ENCODE measurements around the gene SH3BP4. TPM values are rescaled to one million over a fixed set of nuclear protein-coding genes. Genes with fewer than 3 reads are reported as not detected.

Gene SH3BP4
- total RNA-seq, 2 donors from 2014 or later: 1.5 to 1.6 TPM

DNA sequence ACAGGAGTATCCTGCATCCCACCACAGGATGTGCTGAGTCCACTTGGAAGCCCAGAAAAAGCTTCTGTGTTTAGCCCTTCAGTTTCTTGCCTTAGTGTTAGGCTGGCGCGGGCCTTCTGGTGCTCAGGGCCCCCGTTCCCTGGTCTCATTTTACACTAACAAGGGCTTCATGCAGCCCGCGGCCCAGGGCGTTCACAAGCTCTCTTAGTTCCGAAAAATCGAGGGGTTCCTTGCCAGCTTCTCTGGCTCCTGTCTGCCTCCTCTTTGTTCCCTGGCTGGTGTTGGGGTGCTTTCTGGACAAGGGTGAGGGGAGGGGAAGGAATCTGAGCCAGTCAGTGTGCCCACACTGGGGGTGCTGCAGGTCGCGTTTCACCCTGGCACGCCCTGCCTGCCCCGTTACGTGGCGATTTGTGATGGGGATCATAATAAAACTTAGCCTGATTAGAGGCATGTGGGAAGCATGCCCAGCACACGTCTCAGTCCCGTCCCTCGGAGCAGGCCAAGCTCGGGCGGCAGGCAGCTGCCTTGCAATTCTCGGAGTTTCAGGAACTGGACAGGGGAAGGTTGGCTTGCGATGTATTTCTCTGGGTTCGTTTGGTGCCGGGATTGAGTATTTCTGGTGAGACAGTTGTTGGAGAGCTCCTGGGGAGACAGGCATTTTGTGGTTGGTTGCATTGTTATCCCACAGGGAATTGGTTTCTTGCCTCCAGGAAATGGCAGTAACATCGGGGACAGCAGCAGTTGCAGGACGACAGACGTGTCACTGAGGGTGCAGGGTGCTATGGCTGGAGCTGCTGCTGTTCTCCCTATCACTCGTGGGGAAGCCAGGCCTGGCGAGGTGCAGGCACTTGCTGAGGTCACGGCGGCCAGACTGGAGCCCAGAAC is 22.9 kb downstream of the SH3BP4 start:
- DNase-seq (no peak), ATAC-seq (replicated peaks in 1 of 2) (no peak)
- no peaks in the 10 kb centered on the region for H3K36me3 Mint-ChIP-seq (ENCODE audit: insufficient read depth in 2 of 2)
- no peak overlapping the region for H3K4me3 Mint-ChIP-seq
- no peaks in the 10 kb centered on the region for H3K4me1 Mint-ChIP-seq (ENCODE audit: low read depth)
- no peak overlapping the region for H3K27ac Mint-ChIP-seq
- H3K27me3 Mint-ChIP-seq (ENCODE audit: low read depth): peaks cover 4% of the 10 kb centered on the region
- H3K9me3 Mint-ChIP-seq: no peaks in the 10 kb centered on the region

DNA sequence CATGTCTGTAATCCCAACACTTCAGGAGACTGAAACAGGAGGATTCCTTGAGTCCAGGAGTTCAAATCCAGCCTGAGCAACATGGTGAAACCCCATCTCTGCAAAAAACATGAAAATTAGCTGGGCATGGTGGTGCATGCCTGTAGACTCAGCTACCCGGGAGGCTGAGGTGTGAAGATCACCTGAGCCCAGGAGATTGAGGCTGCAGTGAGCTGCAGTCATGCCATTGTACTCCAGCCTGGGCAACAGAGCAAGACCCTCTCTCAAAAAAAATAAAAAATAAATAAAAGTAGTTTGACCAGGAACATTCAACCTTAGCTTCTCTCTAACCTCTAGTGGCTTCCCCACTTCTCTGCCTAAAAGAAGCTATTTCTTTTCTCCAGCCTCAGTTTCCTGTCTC is 23.8 kb downstream of the SH3BP4 start:
- Mint-ChIP-seq H3K4me3 (no peak overlapping the region), H3K9me3 (no peaks in the 10 kb centered on the region), H3K27ac (no peak overlapping the region), H3K27me3 (ENCODE audit: low read depth) (no peaks in the 10 kb centered on the region), H3K36me3 (ENCODE audit: insufficient read depth in 2 of 2) (no peaks in the 10 kb centered on the region), H3K4me1 (ENCODE audit: low read depth) (no peaks in the 10 kb centered on the region)
- DNase-seq (no peak), ATAC-seq (replicated peaks in 1 of 2) (no peak)

DNA sequence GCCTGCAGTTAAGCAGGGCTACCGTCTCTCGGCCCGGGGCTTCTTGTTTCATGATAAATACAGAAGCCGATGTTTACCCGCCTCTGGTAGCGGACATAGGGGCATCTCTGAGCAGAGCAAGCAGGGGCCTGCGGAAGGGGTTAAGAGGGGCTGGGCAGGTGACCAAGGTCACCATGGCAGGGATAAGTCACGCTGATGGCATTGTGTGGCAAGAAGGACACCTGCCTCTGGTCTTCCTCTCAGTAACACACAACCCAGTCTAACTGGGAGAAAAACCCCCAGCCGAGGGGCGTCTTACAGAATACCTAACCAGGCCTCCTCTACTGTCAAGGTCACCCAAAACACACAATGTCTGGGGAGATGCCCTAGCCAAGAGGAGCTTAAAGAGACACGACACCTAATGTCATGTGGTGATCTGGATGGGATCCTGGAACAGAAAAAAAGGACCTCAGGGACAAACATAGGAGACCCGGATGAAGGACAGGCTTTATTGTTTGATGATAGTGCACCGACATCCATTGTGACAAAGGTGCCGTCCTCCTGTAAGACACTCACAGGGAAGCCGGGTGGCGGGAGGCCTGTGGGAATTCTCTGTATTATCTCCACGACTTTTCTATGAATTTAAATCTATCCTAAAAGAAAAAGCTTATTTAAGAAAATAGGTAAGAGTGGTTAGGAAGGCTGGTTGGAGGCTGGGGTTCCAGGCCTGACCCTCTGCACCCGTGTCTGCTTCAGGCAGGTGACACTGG is 24.8 kb downstream of the SH3BP4 start:
- Mint-ChIP-seq H3K9me3 (no peaks in the 10 kb centered on the region), H3K27ac (no peak overlapping the region), H3K4me3 (no peak overlapping the region), H3K36me3 (ENCODE audit: insufficient read depth in 2 of 2) (no peaks in the 10 kb centered on the region), H3K4me1 (ENCODE audit: low read depth) (no peaks in the 10 kb centered on the region), H3K27me3 (ENCODE audit: low read depth) (no peaks in the 10 kb centered on the region)
- ATAC-seq (replicated peaks in 1 of 2) (no peak), DNase-seq (no peak)

DNA sequence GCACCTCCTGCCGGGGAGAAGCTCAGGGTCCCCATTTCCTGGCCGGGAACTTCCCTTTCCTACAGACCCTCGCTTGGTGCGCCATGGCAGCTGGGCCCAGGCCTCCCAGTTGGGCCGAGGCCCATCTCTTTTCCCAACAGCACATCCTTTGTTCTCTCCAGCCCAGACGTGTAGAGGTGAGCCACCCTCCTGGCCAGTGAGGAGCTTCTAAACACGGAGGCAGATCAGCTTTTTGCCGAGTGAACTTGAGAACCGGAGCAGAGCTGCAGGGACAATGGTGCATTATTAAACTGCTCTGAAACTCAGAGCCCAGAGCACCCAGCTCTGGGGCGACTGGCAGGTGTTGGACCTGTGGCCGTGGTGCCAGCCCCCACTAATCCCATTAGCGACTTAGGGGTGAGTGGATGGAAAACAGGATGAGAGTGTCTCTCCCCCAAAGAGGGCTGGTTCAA is 25.4 kb downstream of the SH3BP4 start:
- DNase-seq (no peak), ATAC-seq (replicated peaks in 1 of 2) (no peak)
- Mint-ChIP-seq H3K4me1 (ENCODE audit: low read depth) (no peaks in the 10 kb centered on the region), H3K27me3 (ENCODE audit: low read depth) (no peaks in the 10 kb centered on the region), H3K36me3 (ENCODE audit: insufficient read depth in 2 of 2) (no peaks in the 10 kb centered on the region), H3K9me3 (no peaks in the 10 kb centered on the region), H3K4me3 (no peak overlapping the region), H3K27ac (no peak overlapping the region)

DNA sequence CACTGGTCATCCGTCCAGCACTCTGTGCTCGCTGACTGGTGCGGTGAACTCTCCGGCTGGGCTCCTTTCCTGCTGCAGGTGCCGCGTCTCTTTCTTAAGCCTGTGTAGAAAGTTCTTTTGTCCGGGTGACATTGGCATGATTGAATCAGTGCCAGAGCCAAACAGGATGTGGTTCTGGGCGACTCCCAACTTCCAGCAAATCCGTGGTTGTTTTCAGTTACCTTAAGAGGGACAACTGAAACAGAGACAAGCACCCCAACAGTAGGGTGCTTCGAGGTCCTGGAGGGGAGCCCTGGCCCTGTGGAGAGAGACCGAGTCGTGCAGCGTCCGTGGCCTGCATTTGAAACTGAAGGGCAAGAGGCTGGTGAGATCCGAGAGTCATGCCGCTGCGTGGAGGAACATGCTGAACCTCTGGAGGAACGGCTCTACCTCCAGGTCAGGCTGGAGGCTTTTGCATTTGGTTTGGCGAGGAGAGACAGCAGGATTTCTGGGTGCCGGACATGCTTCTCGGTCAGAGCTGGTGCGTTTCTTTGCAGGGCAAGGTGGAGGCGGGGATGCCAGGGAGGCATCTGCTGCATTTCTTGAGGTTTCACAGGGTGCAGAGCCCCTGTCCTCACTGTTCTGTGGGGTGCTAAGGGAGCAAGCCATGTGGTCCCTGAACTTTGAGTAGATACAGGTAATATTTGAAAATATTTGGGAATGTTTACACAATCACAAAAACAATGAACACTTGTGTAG is 26.8 kb downstream of the SH3BP4 start:
- no peak for DNase-seq
- no peaks in the 10 kb centered on the region for H3K9me3 Mint-ChIP-seq
- no peak overlapping the region for H3K4me3 Mint-ChIP-seq
- H3K27me3 Mint-ChIP-seq (ENCODE audit: low read depth): no peaks in the 10 kb centered on the region
- H3K4me1 Mint-ChIP-seq (ENCODE audit: low read depth): no peaks in the 10 kb centered on the region
- no peak for ATAC-seq (replicated peaks in 1 of 2)
- H3K27ac Mint-ChIP-seq: no peak overlapping the region
- H3K36me3 Mint-ChIP-seq (ENCODE audit: insufficient read depth in 2 of 2): no peaks in the 10 kb centered on the region

DNA sequence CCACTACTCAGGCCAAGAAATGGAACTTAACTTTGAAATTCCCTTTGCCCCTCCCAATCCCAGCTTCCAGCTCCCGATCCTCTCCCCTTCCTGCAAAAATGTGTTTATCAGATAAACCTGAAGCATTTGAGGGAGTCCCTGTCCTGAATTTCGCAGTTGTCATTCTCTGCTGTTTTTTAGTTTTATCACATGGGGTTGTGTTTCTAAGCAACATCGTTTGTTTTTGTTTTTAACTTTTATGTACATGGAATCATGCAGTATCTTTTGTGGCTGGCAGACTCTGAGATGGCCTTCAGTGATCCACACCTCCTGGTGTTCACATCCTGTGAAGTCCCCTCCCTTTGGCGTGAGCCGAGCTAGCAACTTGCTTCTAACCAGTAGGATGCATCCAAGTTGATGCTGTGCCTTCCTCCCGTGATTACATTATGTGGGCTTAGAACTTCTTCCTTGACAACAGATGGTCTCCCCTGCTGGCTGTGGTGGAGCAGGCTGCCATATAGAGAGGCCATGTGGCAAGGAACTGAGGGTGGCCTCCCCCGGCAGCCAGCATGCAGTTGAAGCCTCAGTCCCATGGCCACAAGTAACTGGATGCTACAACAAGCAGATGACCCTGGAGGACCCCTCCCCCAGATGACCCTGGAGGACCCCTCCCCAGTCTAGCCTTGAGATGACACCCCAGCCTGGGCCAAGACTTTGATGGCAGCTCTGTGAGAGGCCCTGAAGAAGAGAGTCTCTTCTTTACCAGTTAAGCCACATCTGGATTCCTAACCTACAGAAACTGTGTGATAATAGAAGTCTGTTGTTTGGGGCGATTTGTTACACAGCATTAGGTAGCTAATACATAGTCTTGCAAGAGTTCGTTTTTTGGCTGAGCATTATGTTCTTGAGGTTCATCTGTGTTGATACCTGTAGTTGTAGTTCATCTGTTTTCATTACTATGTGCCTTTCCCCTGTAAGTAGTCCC is 27.7 kb downstream of the SH3BP4 start:
- Mint-ChIP-seq H3K27ac (no peak overlapping the region), H3K9me3 (no peaks in the 10 kb centered on the region), H3K4me1 (ENCODE audit: low read depth) (no peaks in the 10 kb centered on the region), H3K27me3 (ENCODE audit: low read depth) (no peaks in the 10 kb centered on the region), H3K36me3 (ENCODE audit: insufficient read depth in 2 of 2) (no peaks in the 10 kb centered on the region), H3K4me3 (no peak overlapping the region)
- ATAC-seq (replicated peaks in 1 of 2) (no peak), DNase-seq (no peak)

DNA sequence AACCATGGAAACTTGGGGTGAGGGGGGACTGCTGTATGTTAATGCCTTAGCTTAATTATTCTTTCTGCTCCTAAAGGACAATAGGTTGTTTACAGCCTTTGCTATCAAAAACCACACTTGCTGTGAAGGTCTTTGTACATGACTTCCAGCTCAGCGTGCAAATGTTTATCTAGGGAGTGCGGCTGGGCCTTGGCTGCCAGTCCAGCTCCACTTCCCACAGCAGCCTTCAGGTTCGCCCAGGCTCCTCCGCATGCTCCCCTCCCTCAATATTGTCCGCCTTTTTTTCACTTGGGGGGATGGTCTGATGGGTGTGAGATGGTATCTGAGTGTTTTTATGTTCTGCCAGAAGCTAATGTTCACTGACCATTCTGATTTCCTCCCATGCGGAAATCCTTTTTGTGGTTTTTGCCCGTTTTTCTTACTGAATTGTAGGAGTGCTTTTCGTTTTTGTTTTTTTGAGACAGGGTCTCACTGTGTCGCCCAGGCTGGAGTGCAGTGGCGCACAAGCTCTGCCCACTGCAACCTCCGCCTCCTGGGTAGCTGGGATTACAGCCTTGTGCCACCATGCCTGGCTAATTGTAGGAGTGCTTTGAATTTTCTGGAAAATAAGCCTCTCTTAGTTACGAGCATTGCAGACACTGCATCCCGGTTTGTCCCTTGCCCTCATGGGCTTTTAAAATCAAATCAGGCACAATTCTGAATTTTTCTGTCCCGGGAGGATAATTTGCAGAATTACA is 28.8 kb downstream of the SH3BP4 start:
- Mint-ChIP-seq H3K36me3 (ENCODE audit: insufficient read depth in 2 of 2) (no peaks in the 10 kb centered on the region), H3K27me3 (ENCODE audit: low read depth) (no peaks in the 10 kb centered on the region), H3K4me3 (no peak overlapping the region), H3K4me1 (ENCODE audit: low read depth) (no peaks in the 10 kb centered on the region), H3K9me3 (no peaks in the 10 kb centered on the region), H3K27ac (no peak overlapping the region)
- no peak for ATAC-seq (replicated peaks in 1 of 2)
- DNase-seq: no peak

DNA sequence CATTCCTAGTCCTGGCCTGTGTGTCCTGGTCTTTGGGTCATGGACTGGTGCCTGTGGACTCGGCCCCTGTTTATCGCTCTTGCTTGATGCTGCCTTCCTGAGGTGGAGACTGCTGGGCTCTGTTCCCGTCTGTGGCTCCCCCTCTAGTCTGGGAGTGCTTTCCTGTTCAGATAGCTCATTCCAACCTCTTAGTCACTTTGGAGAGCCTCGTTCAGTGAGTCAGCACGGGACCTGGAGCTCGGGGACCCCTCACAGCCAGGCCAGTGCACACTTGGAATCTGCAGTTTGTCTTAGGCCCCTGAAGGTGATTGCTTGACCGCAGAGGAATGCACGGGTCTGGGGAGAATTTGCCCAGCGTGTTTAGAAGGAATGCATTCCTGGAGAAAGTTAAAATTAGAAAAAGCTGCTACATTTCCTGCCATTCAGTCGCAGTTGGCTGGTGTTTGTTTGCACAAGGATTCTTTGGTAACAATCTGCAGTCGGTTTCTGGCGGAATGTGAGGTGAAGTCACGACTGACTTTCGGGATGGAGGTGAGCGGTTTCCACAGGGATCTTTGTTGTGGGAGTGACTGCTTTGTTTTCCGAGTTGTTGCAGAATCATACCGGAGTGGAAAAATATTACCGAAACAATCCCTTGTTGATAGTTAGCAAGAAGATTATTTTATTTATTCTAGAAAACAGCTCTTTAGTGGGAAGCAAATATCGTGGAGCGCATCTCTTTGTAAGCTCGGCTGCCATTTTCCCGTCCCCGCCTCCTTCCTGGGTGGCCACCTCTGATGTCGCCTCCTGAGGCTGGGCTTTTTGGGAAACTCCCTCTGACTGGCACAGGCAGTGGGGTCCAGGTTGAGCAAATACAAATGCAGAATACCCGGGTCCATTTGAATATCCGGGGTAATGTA is 29.6 kb downstream of the SH3BP4 start:
- DNase-seq (no peak), ATAC-seq (replicated peaks in 1 of 2) (no peak)
- no peaks in the 10 kb centered on the region for H3K36me3 Mint-ChIP-seq (ENCODE audit: insufficient read depth in 2 of 2)
- no peaks in the 10 kb centered on the region for H3K4me1 Mint-ChIP-seq (ENCODE audit: low read depth)
- no peaks in the 10 kb centered on the region for H3K9me3 Mint-ChIP-seq
- no peak overlapping the region for H3K27ac Mint-ChIP-seq
- no peaks in the 10 kb centered on the region for H3K27me3 Mint-ChIP-seq (ENCODE audit: low read depth)
- no peak overlapping the region for H3K4me3 Mint-ChIP-seq

DNA sequence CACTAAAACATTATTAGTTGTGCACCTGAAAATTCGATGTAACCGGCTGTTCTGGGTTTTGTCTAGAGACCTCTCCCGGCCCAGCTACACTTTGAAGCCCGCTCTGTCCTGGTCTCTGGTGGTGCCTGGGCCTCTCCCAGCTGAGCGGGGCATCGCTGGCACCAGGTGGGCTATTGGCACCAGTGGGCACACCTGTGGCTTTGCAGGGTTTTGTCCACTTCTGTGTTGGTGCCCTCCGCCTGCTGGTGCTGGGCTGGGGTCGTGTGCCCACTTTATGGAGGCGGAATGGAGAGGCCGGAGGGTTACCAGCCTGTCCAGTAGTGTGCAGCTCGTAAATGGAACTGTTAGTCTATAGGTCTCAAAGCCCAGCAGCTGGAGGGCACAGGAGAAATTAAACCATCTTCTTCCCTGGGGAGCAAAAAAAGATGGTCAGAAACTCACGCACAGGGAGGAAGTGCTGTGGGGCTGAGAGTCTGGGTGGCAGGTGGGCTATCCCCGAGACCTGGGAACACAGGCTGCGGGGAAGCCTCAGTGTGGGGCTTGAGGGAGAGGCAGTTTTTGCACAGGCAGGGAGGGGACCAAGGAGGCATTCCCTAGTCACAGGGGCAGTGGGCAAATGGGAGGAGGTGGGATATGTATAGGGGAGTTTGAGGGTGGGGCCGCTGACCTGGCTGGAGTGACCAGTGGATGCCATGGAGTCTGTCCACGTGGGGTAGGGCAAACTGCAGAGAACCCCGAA is 30.4 kb downstream of the SH3BP4 start:
- ATAC-seq (replicated peaks in 1 of 2) (no peak), DNase-seq (no peak)
- Mint-ChIP-seq H3K9me3 (no peaks in the 10 kb centered on the region), H3K4me1 (ENCODE audit: low read depth) (no peaks in the 10 kb centered on the region), H3K27me3 (ENCODE audit: low read depth) (no peaks in the 10 kb centered on the region), H3K4me3 (no peak overlapping the region), H3K27ac (no peak overlapping the region), H3K36me3 (ENCODE audit: insufficient read depth in 2 of 2) (no peaks in the 10 kb centered on the region)

DNA sequence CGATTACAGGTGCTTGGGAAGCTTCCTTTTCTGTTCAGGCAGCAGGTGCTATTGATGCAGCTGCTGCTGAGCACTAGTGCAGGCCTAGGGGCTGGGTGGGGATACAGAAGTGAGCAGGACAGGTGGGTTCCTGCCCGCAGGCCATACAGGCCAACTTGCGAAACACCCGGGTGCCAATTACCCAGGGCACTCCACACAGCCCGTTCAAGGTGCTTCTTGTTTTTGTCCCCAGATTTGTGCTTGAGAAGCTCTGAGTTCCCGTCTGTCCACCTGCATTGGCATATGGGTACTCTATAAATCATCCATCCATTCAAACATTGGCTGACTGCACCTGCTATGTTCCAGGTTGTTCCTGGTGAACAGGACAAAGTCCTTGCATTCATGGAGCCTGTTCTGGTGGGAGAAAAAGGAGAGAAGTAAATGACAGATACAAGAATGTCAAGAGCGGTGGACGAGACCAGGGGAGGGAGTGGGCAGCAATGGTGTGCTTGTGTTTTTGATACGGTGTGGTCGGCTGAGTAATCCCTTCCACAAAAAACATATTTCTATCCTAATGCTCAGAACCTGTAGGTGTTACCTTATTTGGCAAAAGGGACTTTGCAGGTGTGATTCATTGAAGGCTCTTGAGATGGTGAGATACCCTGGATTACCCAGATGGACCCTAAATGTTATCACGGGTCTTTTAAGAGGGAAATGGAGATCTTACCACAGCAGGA is 31.4 kb downstream of the SH3BP4 start:
- Mint-ChIP-seq H3K36me3 (ENCODE audit: insufficient read depth in 2 of 2) (no peaks in the 10 kb centered on the region), H3K9me3 (no peaks in the 10 kb centered on the region), H3K4me1 (ENCODE audit: low read depth) (no peaks in the 10 kb centered on the region), H3K4me3 (no peak overlapping the region), H3K27me3 (ENCODE audit: low read depth) (no peaks in the 10 kb centered on the region), H3K27ac (no peak overlapping the region)
- DNase-seq (no peak), ATAC-seq (replicated peaks in 1 of 2) (no peak)
